ENCODE measurements around the gene ACOXL.
A peak's percentile ranks its signal among the peaks of the same experiment; 100 is the strongest.

ACOXL gene

DNA sequence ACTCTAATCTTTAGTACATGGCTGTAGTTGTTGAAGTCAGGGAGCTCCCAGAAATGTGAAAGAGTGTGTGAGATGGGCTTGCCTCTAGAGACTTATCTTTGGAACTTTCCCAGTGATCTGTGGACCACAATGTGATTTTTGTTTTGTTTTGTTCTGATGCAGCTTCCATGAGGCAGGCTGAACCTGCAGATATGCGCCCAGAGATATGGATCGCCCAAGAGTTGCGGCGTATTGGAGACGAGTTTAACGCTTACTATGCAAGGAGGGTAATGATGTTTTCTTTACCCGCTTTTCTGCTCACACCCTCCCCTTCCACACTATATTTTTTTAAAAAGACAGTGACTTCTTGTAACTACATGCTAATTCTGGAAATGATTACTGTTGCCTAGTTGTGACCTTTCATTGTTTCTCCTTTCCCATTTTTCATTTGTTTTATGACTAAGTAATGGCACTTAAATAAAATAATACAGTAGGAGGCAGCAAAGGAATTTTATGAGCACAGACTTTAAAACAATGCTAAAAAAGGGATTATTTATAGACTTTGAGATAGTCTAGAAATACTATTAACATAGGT is 417.6 kb downstream of the ACOXL start:
- no peak for DNase-seq

DNA sequence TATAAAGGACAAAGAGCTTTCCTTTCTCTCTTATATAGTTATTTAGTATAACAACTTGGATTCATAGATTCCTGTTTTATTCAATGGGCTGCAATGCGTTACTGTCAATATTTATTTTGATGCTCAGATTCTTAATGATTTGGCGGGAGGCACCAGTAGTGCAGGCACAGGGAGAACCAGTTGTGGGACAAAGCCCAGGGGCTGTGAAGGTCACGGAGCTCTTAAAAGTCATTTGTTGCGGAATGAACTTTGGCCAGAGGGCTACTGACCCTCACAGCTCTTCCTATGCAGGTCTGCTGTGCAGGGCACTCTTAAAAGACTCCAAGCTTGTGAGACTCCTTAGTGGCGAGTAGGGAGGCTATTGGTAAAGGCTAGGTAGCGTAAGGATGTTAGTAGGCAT is 422.4 kb downstream of the ACOXL start:
- DNase-seq, result no peak

DNA sequence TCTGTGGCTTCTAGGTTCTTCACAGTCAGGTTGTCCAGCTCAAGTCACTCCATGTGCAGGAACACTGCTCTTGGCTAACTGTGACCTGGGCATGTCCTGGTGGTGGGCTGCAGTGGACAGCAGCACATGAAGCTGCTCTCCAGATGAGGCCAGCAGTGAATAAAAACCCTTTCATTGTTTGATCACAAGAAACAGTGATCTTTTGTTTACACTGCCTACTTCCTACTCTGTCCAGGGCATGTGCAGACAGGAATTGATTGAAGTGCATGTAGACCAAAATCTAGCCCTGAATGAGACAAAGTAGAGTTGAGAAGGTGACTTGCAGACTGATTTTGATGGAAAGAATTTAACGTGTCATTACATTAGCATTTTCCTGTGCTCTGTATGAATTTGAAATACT is 423.2 kb downstream of the ACOXL start:
- DNase-seq, result peak; percentile 44

DNA sequence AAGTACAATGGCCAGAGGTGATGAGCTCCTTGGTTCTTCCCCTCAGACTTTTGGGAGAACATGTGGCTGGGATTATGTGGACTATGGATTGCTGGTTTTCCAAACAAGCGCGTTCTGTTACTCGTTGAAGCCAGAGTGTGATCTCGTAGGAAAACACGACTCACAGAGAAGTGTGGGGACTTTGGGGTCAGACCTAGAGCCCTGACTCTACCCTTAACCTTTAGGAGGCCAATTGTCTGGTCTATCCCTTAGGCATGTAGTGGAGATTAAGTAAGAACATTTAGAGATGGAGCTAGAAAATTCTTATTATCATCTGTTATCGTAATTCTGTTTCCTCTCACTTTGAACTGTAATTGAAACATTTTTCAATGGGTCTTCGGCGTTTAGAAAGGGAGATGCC is 424.2 kb downstream of the ACOXL start:
- no peak for DNase-seq

DNA sequence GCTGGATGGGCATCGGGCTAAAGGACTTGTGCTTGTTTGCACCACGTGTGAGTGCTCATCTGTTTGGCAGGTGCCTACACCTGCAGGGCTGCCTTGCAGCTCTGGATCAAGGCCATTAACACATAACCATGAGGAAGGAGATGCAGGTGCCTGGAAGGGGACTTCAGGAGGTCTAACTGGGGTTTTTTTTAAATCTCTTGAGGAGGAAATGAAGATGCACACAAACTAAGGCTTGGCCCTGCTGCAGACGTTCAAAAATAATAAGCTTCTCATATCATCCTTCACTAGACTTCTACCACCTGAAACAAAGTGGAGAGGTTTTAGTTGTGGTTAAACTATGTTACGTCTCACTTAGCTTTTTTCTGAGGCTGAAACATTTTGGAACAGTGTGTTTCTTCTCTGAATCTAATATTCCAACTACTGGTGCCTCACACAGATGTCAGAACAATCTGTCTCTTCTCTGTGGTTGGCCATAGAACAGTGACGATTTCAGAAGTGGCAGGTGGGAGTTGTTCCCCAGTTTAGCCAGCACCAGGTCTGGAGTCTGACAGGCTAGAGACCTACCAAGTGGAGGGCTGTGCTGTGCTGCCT is 424.8 kb downstream of the ACOXL start:
- no peak for DNase-seq

DNA sequence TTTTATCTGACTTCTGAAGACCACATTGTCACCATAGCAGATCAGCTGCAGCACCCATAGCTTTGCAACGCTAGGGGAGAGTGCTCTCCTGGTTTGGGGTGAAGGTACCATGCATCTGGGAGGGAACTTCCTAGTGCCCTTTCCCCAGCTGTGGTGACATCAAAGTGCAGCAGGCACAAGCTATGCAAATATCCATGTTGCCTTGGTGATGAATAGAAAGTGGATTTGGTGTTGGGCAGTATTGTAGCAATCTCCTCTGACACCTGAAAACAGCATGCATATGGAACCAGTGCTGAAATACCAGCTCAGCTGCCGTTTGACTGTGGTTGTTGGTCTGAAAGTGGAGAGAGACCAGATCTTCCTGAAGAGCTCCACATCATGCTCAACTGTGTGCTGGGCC is 425.4 kb downstream of the ACOXL start:
- no peak for DNase-seq

DNA sequence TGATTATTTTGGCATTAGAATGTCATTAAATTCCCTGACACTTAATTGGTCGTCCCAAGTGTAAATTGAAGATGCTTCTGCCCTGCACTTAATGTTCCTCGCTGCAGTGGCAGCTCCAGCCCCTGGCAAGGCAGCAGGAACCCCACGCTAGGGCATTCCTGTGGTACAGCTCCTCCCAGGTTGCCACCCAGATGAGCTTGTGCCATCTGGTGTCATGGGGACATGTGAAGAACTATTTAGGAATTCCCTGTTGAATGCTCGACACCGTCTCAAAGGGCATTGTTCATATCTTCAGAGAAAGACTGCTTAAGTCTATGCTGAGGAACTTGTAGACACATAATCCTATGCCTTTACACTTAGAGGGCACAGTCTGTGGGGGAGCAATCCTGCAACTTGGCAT is 427.3 kb downstream of the ACOXL start:
- DNase-seq, result no peak

DNA sequence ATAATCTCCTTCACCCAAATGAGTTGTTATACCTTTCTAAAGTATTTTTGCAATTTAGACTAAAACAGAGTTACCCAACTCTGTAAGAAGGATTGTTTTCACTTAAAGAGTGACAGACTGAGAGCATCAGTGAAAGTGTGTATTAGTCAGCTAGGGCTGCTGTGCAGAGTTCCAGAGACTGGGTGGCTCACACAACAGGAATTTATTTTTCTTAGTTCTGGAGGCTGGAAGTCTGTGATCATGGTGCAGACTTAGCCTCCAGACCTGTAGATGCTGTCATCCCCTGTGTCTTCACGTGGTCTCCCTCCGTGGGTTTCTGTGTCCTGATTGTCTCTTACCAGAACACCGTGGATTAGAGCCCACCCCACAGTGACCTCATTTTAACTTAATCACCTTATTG is 428.4 kb downstream of the ACOXL start:
- peak; percentile 91 for DNase-seq

DNA sequence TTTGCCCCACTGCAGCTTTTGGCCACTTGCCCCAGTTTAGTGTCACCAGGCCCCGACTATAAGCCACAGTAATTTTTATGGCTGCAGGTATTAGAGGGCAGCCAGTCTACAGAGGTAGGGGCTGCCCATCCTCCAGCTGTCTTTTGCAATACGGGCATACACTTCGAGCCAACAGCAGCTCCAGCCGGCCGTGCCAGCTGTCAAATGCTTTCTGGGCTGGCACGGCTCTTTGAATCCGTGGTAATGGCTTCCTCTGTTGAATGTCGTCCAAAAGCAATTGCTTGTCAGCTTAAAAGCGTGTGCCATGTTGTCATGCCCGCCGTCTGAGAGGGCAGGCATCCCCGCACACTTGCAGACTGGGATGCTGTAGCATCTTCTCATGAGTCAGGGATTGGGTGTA is 429.6 kb downstream of the ACOXL start:
- DNase-seq, result no peak

DNA sequence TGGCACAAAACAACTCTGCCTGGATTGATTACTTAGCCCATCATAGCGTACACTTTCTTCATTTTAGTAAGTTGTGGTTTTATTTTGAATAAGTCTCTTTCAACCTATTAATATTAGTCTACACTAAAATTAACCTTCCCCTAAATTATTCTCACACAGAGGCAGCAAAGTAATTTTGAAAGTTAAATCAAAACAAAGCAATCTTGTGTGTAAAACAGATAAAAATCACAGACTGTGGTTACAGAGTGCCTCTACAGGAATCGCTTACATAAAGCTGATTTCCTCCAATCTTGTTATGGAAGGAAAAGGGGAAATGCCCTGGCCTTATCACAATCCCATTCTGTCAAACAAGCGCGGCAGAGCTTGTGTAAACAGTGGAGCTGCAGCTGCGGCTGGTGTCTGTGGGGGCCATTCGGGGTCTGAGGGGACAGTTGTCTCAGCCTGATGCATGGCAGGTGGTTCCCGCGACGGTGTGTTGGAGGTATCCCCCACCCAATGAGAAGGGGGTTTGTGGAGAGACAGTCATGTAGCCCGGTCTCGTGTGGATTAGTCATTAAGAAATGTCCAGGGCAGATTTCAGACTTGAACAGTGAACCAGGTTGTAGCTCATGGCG is 430.5 kb downstream of the ACOXL start:
- no peak for DNase-seq

DNA sequence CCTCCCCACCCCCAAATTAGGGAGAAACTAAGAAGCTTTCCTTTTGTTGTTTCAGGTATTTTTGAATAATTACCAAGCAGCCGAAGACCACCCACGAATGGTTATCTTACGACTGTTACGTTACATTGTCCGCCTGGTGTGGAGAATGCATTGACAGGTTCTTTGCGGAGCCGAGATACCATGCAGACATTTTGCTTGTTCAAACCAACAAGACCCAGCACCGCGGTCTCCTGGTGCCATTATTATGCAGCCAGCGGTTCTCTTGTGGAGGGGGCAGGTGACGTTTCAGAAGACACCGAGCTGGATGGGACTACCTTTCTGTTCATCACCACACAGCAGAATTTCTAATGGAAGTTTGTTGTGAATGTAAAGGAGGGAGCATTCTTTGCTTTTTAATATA is 431.7 kb downstream of the ACOXL start:
- no peak for DNase-seq

DNA sequence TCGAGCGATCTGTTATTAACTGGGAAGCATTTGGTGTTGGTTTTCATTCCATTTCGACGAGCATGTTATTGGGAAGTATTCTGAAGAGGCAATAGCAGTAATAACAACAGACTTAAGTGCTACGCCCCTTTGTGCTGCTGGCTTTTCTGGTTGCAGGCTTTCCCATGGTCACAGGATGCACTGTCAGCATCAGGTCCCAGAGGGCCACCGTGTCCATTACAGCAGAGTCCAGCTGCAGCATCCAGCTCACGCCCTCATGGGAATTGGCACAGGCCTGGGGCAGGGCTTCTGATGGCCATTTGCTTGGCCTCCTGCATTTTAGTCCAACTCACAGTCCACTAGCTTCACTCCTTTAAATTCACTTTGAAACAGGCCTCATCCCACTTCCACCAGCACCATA is 432.7 kb downstream of the ACOXL start:
- no peak for DNase-seq

DNA sequence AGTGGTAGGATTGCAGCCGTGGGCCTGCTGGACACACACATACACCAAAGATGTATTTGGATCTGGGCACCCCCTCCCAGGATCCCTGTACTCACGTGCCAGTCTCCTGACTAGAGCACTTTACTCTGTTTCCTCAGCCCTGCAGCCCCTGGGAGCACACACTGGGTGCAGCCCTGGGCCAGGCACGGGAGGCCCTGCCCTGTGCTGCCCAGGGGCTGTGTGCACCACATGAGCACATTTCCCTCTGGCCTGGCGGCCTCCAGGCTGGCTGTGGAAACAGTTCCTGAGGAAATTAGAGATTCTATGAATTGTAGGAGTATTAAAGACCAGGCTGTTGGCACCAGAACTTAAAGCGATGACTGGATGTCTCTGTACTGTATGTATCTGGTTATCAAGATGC is 433.7 kb downstream of the ACOXL start:
- no peak for DNase-seq

DNA sequence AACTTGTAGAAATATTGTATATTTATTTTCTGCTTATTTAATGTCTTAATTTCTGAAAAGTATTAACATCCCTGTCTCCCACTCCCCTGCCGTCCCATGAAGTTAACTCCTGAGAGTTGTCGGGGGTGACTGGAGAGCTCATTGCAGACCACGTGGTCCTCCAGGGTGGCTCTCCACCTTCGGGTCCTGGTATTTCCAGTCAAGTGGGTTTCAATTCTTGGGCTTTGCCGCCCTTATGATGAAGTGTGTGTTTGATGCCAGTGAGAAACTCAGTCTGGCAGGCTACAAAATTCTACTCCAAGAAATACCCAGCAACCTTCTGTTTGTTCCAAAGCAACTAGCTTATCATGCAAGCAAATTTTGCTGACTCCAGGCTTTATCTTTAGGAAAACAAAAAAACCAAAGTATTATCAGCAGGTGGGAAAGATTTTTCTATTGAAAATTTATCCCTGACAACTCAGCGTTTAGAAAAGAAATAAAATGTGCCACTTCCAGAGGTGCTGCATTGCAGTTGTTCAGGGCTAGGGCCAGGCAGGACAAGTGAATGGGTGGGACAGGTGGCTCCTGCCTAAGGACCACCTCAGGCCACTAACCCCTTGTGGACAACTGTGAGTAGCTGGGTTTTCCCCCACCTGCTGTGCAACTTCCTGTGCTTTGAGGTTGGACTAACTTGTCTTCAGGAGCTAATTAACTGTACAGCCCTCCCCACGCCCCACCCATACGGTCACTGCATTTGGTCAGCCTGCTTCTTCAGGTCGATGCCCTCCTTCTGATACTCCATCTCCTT is 434.9 kb downstream of the ACOXL start:
- no peak for DNase-seq

DNA sequence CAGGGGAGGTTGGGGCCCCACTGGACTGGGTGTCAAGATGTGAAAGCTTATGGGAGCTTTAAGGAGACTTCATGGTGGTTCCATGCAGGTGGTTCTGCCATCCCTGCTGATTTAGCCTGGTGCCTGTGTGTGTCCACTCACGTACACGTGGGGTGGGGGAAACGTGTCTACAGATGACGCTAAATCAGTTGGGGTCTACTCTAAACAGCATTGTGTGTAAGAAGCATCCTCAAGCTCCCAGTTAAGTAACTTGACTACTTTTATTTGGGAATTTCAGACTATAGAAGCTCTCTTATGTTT is 435.4 kb downstream of the ACOXL start:
- no peak for DNase-seq

Measured in fibroblast of skin of right biceps (primary cell).